ENCODE measurements around the gene CTSS. TPM values are rescaled to one million over a fixed set of nuclear protein-coding genes. Genes with fewer than 3 reads are reported as not detected.
A peak's percentile ranks its signal among the peaks of the same experiment; 100 is the strongest.
"Not testable (repeated sequence)": the region's sequence is repeated elsewhere in the genome, so short reads cannot be mapped to it uniquely, and the experiment has no call there.

Gene CTSS
- total and polyA plus RNA-seq, 9 donors: 11.1 to 20.0 (median 13.5) TPM

GRCh38 chr1:150804671-150805070, 39.1 kb upstream of the CTSS start:
- no peaks in the 10 kb centered on the region for H3K9me3 ChIP-seq (replicated peaks; ENCODE audit: control insufficient read depth, low read depth, low read length)
- no peak overlapping the region for H3K4me3 ChIP-seq (ENCODE audit: low read length)
- peaks cover 12% of the 10 kb centered on the region for H3K36me3 ChIP-seq (ENCODE audit: control insufficient read depth, insufficient read depth, low read length)
- no peak for DNase-seq
- no peak overlapping the region for H3K27ac ChIP-seq (ENCODE audit: low read length)
- H3K4me1 ChIP-seq (ENCODE audit: control insufficient read depth, insufficient read depth, low read length): peaks cover 3% of the 10 kb centered on the region
- 88% methylated on average over 3 of the region's 3 CpGs for WGBS (ENCODE audit: insufficient coverage)
- no peaks in the 10 kb centered on the region for H3K27me3 ChIP-seq (ENCODE audit: control insufficient read depth, insufficient read depth, low read length)

- Histone ChIP-seq H3K9me3 (replicated peaks; ENCODE audit: control insufficient read depth, low read depth, low read length) (no peaks in the 10 kb centered on the region), H3K36me3 (ENCODE audit: control insufficient read depth, insufficient read depth, low read length) (peaks cover 36% of the 10 kb centered on the region), H3K4me1 (ENCODE audit: control insufficient read depth, insufficient read depth, low read length) (no peaks in the 10 kb centered on the region), H3K4me3 (ENCODE audit: low read length) (no peak overlapping the region), H3K27me3 (ENCODE audit: control insufficient read depth, insufficient read depth, low read length) (no peaks in the 10 kb centered on the region), H3K27ac (ENCODE audit: low read length) (no peak overlapping the region)
- DNase-seq: no peak
- WGBS (ENCODE audit: insufficient coverage): 50% methylated on average over 3 of the region's 5 CpGs
Observed at GRCh38 chr1:150799089-150799488, 33.5 kb upstream of the CTSS start.

GRCh38 chr1:150798525-150798924, 32.9 kb upstream of the CTSS start:
- 100% methylated on average over 1 of the region's 4 CpGs for WGBS (ENCODE audit: insufficient coverage)
- no peaks in the 10 kb centered on the region for H3K4me1 ChIP-seq (ENCODE audit: control insufficient read depth, insufficient read depth, low read length)
- no peak overlapping the region for H3K27ac ChIP-seq (ENCODE audit: low read length)
- H3K9me3 ChIP-seq (replicated peaks; ENCODE audit: control insufficient read depth, low read depth, low read length): no peaks in the 10 kb centered on the region
- H3K27me3 ChIP-seq (ENCODE audit: control insufficient read depth, insufficient read depth, low read length): no peaks in the 10 kb centered on the region
- no peak overlapping the region for H3K4me3 ChIP-seq (ENCODE audit: low read length)
- DNase-seq: no peak
- peaks cover 36% of the 10 kb centered on the region for H3K36me3 ChIP-seq (ENCODE audit: control insufficient read depth, insufficient read depth, low read length)

GRCh38 chr1:150796374-150796773, 30.8 kb upstream of the CTSS start:
- Histone ChIP-seq H3K27ac (ENCODE audit: low read length) (no peak overlapping the region), H3K27me3 (ENCODE audit: control insufficient read depth, insufficient read depth, low read length) (no peaks in the 10 kb centered on the region), H3K4me3 (ENCODE audit: low read length) (no peak overlapping the region), H3K9me3 (replicated peaks; ENCODE audit: control insufficient read depth, low read depth, low read length) (no peaks in the 10 kb centered on the region), H3K36me3 (ENCODE audit: control insufficient read depth, insufficient read depth, low read length) (peaks cover 33% of the 10 kb centered on the region), H3K4me1 (ENCODE audit: control insufficient read depth, insufficient read depth, low read length) (no peaks in the 10 kb centered on the region)
- WGBS (ENCODE audit: insufficient coverage): 92% methylated on average over 2 of the region's 3 CpGs
- no peak for DNase-seq

DNA sequence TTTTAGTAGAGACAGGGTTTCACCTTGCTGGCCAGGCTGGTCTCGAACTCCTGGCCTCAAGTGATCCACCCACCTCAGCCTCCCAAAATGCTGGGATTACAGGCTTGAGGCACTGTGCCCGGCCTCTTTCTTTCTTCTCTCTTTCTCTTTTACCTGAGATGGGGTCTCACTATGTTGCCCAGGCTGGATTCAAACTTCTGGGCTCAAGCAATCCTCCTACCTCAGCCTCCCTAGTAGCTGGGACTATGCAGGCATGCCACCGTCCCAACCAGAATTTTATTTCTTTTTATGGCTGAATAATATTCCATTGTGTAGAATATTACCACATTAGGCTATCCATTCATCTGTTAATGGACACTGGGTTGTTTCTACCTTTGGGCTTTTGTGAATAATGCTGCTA, 28.2 kb upstream of the CTSS start:
- H3K27ac ChIP-seq (ENCODE audit: low read length): not testable (repeated sequence)
- WGBS (ENCODE audit: insufficient coverage): 100% methylated on average over 2 of the region's 3 CpGs

GRCh38 chr1:150793221-150793620, 27.6 kb upstream of the CTSS start:
- Histone ChIP-seq H3K4me3 (ENCODE audit: low read length) (no peak overlapping the region), H3K36me3 (ENCODE audit: control insufficient read depth, insufficient read depth, low read length) (peaks cover 17% of the 10 kb centered on the region), H3K27me3 (ENCODE audit: control insufficient read depth, insufficient read depth, low read length) (no peaks in the 10 kb centered on the region), H3K4me1 (ENCODE audit: control insufficient read depth, insufficient read depth, low read length) (no peaks in the 10 kb centered on the region), H3K9me3 (replicated peaks; ENCODE audit: control insufficient read depth, low read depth, low read length) (no peaks in the 10 kb centered on the region), H3K27ac (ENCODE audit: low read length) (no peak overlapping the region)
- 60% methylated on average over 1 of the region's 1 CpG for WGBS (ENCODE audit: insufficient coverage)
- DNase-seq: no peak

More for the DNA sequence above, 28.2 kb upstream of the CTSS start:
- H3K4me1 ChIP-seq (ENCODE audit: control insufficient read depth, insufficient read depth, low read length); H3K27me3 ChIP-seq (ENCODE audit: control insufficient read depth, insufficient read depth, low read length); DNase-seq; H3K4me3 ChIP-seq (ENCODE audit: low read length); H3K9me3 ChIP-seq (replicated peaks; ENCODE audit: control insufficient read depth, low read depth, low read length): not testable (repeated sequence)
- peaks cover 23% of the 10 kb centered on the region for H3K36me3 ChIP-seq (ENCODE audit: control insufficient read depth, insufficient read depth, low read length)

DNA sequence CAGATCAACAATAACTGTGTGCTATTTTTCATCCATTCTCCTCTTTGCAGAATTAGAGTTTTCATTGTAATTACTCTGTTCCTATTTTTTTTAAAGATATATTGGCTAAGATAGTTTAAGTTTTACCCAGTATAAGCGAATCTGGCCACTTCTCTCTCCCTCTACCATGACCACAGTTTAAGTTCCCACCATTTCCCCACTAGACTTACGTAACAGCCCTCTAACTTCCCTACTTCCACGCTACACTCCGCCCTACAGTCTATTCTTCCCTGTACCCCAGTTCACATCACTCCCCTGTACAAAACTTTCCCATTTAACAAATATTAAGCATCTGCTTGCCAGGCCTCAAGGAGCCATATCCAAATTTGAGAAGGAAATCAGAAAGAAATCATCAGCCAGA, 26.0 kb upstream of the CTSS start:
- Histone ChIP-seq H3K27ac (ENCODE audit: low read length) (no peak overlapping the region), H3K36me3 (ENCODE audit: control insufficient read depth, insufficient read depth, low read length) (peaks cover 6% of the 10 kb centered on the region), H3K4me1 (ENCODE audit: control insufficient read depth, insufficient read depth, low read length) (no peaks in the 10 kb centered on the region), H3K27me3 (ENCODE audit: control insufficient read depth, insufficient read depth, low read length) (no peaks in the 10 kb centered on the region), H3K9me3 (replicated peaks; ENCODE audit: control insufficient read depth, low read depth, low read length) (no peaks in the 10 kb centered on the region), H3K4me3 (ENCODE audit: low read length) (no peak overlapping the region)
- peak; percentile 37 for DNase-seq
- WGBS (ENCODE audit: insufficient coverage): 89% methylated on average over 3 of the region's 4 CpGs

- no peaks in the 10 kb centered on the region for H3K4me1 ChIP-seq (ENCODE audit: control insufficient read depth, insufficient read depth, low read length)
- 80% methylated on average over 3 of the region's 4 CpGs for WGBS (ENCODE audit: insufficient coverage)
- peak; percentile 30 for DNase-seq
- H3K36me3 ChIP-seq (ENCODE audit: control insufficient read depth, insufficient read depth, low read length): no peaks in the 10 kb centered on the region
- H3K9me3 ChIP-seq (replicated peaks; ENCODE audit: control insufficient read depth, low read depth, low read length): no peaks in the 10 kb centered on the region
- H3K4me3 ChIP-seq (ENCODE audit: low read length): no peak overlapping the region
- H3K27me3 ChIP-seq (ENCODE audit: control insufficient read depth, insufficient read depth, low read length): no peaks in the 10 kb centered on the region
- no peak overlapping the region for H3K27ac ChIP-seq (ENCODE audit: low read length)
Observed at GRCh38 chr1:150789396-150789795, 23.8 kb upstream of the CTSS start.

DNA sequence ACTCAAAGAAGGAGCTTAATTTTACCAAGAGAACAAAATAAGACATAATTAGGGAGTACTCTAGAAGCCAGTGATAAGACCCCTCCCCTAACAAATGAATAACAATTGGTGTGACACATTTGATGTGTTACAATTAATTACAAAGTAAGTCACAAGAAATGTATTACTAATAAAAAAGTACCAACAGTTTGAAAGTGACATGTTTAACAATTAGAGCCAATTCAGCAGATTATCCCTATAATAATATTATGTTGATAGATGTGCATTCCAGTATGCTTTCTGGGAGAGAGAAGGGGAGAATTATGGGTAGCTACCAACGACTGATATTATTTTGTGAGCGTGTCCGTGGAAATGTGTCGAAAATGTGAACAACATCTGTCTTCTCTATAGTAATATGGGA, 23.4 kb upstream of the CTSS start:
- H3K27me3 ChIP-seq (ENCODE audit: control insufficient read depth, insufficient read depth, low read length): no peaks in the 10 kb centered on the region
- no peaks in the 10 kb centered on the region for H3K36me3 ChIP-seq (ENCODE audit: control insufficient read depth, insufficient read depth, low read length)
- no peaks in the 10 kb centered on the region for H3K9me3 ChIP-seq (replicated peaks; ENCODE audit: control insufficient read depth, low read depth, low read length)
- no peaks in the 10 kb centered on the region for H3K4me1 ChIP-seq (ENCODE audit: control insufficient read depth, insufficient read depth, low read length)
- no peak overlapping the region for H3K4me3 ChIP-seq (ENCODE audit: low read length)
- WGBS (ENCODE audit: insufficient coverage): no CpG with 5 or more reads among the region's 4 CpGs
- no peak for DNase-seq
- H3K27ac ChIP-seq (ENCODE audit: low read length): no peak overlapping the region

DNA sequence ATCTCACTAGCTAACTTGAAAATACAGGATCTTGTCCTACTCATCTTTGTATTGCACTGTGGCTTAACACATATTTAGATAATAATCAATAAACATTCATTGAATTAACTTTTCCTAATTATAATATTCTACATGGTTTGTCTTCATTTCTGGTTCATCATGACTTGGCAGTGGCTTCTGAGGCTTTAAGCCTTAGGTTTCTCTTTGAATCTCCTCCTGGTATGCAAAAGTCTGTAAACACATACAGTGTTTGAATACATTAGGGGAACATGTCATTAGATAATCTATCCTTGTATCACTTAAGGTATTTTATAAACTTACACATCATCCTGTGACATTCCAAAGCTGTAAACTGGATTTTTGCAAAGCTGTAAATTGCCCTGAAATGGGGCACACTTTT, 21.9 kb upstream of the CTSS start:
- Histone ChIP-seq H3K9me3 (replicated peaks; ENCODE audit: control insufficient read depth, low read depth, low read length) (no peaks in the 10 kb centered on the region), H3K36me3 (ENCODE audit: control insufficient read depth, insufficient read depth, low read length) (no peaks in the 10 kb centered on the region), H3K27me3 (ENCODE audit: control insufficient read depth, insufficient read depth, low read length) (no peaks in the 10 kb centered on the region), H3K27ac (ENCODE audit: low read length) (no peak overlapping the region), H3K4me3 (ENCODE audit: low read length) (no peak overlapping the region), H3K4me1 (ENCODE audit: control insufficient read depth, insufficient read depth, low read length) (no peaks in the 10 kb centered on the region)
- DNase-seq: no peak

- DNase-seq: no peak
- H3K4me3 ChIP-seq (ENCODE audit: low read length): no peak overlapping the region
- no peaks in the 10 kb centered on the region for H3K36me3 ChIP-seq (ENCODE audit: control insufficient read depth, insufficient read depth, low read length)
- WGBS (ENCODE audit: insufficient coverage): no CpG with 5 or more reads among the region's 3 CpGs
- no peaks in the 10 kb centered on the region for H3K9me3 ChIP-seq (replicated peaks; ENCODE audit: control insufficient read depth, low read depth, low read length)
- no peaks in the 10 kb centered on the region for H3K27me3 ChIP-seq (ENCODE audit: control insufficient read depth, insufficient read depth, low read length)
- H3K4me1 ChIP-seq (ENCODE audit: control insufficient read depth, insufficient read depth, low read length): no peaks in the 10 kb centered on the region
- no peak overlapping the region for H3K27ac ChIP-seq (ENCODE audit: low read length)
Observed at GRCh38 chr1:150780510-150780909, 14.9 kb upstream of the CTSS start.

Data from muscle of leg (tissue), 11 donors.